ENCODE results near the gene LZTS3. TPM values are rescaled to one million over a fixed set of nuclear protein-coding genes. Genes with fewer than 3 reads are reported as not detected.

LZTS3 gene
- total and polyA plus RNA-seq, 2 of the 13 experiments (the other 11 are each of a cell fraction or from before 2014, with no cell fraction given): 10.1 to 31.3 TPM

- TF ChIP-seq CSRNP2 (CRISPR knock-in tag; conservative IDR thresholded peaks at IDR 0.05; ENCODE audit: low read depth): peak; percentile 62
- peak; percentile 90; the same call in 1 of the 2 replicates for TF ChIP-seq ZFYVE20 (CRISPR knock-in tag; IDR thresholded peaks at IDR 0.05; ENCODE audit: borderline replicate concordance, low read depth)
- TF ChIP-seq TOE1 (CRISPR knock-in tag; IDR thresholded peaks at IDR 0.05): peak; percentile 55; the same call in 1 of the 2 replicates
- TF ChIP-seq KDM5B (CRISPR knock-in tag; IDR thresholded peaks at IDR 0.05; ENCODE audit: borderline replicate concordance): peak; percentile 96
- TF ChIP-seq ZBTB4 (CRISPR knock-in tag; IDR thresholded peaks at IDR 0.05; ENCODE audit: borderline replicate concordance): peak; percentile 92
- peak; percentile 7 for TF ChIP-seq KLF6 (CRISPR knock-in tag; IDR thresholded peaks at IDR 0.05)
- peak; percentile 85 for TF ChIP-seq ZFP37 (CRISPR knock-in tag; IDR thresholded peaks at IDR 0.05; ENCODE audit: borderline replicate concordance)
- 0 out of 2 replicates have a peak, but pooled peaks have one; percentile 12 for TF ChIP-seq ZBTB44 (CRISPR knock-in tag; IDR thresholded peaks at IDR 0.05)
- TF ChIP-seq ZFX (CRISPR knock-in tag; IDR thresholded peaks at IDR 0.05; ENCODE audit: low read depth): peak; percentile 95
- peak; percentile 77 for TF ChIP-seq IRX3 (CRISPR knock-in tag; IDR thresholded peaks at IDR 0.05; ENCODE audit: borderline replicate concordance, low read depth)
- peak; percentile 57; the same call in 1 of the 2 replicates for TF ChIP-seq ZHX2 (IDR thresholded peaks at IDR 0.05; ENCODE audit: low read depth)
- TF ChIP-seq ZHX2 (CRISPR knock-in tag; IDR thresholded peaks at IDR 0.05; ENCODE audit: borderline replicate concordance): peak; percentile 89
- TF ChIP-seq ETV6 (CRISPR knock-in tag; conservative IDR thresholded peaks at IDR 0.05): peak; percentile 50
- peak; percentile 94 for TF ChIP-seq KMT2A (CRISPR knock-in tag; IDR thresholded peaks at IDR 0.05)
- no peak for TF ChIP-seq RAD51 (IDR thresholded peaks at IDR 0.05; ENCODE audit: borderline replicate concordance)
- TF ChIP-seq NR3C1 (CRISPR knock-in tag; IDR thresholded peaks at IDR 0.05): no peak
These were observed 477 bp upstream of the LZTS3 start (continued) for GRCh38 chr20:3173610-3174441.
